ENCODE measurements around the gene MATN1. TPM values are rescaled to one million over a fixed set of nuclear protein-coding genes. Genes with fewer than 3 reads are reported as not detected.

MATN1 gene
- total RNA-seq, 1 donor from 2014 or later: 0.31 TPM

DNA sequence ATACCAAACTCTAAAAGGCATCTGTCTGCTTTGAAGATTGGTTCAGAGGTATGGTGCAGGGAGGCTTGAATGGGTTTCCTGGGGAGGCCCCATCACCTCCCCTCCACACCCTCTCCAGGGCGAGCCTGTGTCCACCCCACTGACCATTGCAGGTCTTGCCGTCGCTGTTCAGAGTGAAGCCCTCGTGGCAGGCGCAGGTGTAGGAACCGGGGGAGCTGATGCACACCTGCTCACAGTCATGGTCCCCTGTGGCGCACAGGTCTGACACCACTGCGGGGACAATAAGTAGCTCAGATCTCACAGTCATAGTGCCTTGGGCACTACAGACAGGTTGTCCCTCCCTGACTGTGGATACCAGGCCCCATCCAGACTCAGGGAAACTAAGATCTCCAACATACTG is 6.7 kb downstream of the MATN1 start:
- DNase-seq: no peak

DNA sequence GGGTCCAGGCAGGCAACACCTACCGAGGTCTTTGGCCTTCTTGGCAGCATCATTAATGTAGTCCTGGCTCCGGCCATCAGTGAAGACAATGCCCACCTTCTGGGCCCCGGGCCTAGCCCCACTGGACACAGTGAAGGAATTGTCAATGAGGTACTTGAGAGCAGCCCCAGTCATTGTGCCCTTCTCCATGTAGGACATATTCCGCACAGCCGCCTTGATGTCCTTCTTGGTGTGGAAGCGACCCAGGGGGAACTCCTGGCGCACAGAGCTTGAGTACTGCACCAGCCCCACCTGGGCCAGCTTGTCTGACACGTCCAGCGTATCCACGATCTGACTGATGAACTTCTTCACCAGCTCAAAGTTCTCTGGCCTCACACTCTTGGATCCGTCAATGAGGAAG is 7.5 kb downstream of the MATN1 start:
- no peak for DNase-seq

DNA sequence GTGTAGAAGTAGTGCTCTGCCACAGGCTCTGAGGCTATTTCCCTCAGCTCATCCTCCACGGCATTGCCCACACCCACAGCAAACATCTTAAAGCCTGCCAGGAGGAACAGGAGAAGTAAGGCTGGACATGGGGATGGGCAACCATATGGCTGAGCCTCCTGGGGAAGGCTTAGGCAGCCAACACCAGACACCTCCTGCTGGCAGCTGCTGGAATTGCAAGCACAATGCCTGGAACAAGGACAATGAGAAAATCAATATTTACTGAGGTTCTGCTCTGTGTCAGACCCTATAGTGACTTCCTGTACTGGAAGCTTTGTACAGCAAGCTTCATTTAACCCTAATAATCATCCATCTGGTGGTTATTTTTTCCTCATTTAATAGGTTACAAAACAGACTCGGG is 8.2 kb downstream of the MATN1 start:
- DNase-seq: no peak

DNA sequence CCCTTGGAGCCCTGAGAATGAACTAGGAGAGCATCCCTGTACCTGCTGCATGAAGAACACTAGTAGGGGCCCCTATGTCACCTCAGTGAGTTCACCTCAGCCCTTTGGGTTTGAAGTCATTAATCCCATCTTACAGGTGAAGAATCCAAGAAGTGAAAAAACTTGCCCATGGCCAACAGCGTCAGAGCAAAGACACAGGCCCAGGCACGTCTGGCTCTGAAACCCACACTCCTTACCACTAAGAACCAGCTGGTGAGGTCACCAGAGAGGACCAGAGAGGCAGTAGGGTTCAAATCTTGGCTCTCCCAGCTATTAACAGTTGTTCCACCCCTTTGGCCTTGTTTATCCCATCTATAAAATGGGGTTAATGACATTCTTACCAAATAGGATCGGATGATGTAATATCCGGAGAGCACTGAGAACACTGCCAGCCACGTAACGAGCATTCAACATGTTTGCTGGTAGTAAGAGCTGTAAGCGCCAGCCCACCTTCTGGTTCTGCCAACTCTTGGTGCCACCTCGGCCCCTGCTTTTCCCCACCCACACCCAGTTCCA is 8.8 kb downstream of the MATN1 start:
- DNase-seq: no peak

DNA sequence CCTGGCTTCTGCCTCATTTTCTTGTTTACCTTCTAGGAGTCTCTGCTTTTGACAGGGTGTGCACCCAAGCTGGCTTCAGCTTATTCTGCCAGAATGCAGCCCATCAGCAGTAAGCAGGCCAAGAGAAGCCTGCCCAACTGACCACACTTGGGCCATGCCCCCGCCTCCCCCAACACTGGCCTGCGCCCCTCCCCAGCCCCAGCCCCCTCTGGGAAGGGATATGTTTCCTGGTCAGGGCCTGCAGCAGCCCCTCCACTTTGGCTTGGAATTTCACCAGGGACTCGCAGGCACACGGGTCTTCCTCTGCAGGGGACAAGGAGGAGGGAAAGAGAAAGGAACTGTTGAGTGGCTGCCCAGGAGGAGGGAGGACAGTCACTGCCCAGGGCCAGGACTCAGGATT is 9.4 kb downstream of the MATN1 start:
- DNase-seq: no peak

DNA sequence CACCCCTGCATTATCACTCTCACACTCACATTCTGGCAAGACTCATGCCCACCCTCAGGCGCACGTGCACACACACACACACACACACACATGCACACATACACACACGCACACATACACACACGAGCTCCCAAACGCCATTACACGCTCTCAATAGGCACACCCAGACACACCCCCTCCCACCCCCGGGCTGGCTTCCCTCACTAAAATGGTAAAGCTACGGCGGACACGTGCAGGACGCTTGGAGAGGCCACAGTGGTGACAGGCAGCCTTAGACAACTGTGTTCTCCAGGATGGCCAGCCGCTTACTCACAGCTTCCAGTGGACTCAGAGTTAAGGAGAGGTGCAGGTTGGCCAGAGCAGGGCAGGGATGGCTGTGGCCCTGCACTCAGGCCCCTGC is 10.1 kb downstream of the MATN1 start:
- no peak for DNase-seq

DNA sequence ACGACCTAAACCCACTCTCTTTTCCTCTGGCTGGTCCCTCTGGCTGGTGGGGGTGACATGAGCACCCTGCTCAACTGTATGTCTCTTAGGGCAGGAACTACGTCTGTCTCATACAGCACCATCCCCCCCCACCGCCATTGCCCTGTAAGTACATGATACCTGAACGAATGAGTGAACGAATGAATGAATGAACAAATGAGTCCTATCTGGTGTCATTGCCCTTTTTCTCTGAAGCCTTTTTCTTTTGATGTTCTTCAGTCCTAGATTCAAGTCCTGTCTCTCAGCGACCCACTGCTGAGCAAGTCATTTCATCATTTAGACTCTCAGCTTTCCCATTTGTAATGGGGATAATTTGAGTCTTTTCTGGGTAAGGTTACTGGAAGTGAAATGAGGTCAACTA is 10.8 kb downstream of the MATN1 start:
- no peak for DNase-seq

DNA sequence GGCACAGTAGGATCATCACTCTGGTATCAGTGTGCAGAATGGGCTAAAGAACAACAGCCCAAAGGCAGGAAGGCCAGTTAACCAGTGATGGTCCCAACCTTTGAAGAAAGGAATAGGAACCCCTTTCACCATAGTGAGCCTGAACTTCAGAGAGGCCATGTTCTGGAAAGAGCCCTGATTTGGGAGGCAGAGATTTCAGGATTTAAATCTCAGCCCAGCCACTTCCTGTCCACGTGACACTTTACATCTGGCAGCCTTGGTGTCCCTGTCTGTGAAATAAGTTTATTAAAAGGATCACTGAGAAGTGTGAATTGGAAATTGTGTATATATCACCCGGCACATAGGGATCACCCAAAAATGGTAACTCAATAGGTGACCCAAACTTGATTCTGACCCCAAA is 13.0 kb downstream of the MATN1 start:
- no peak for DNase-seq

DNA sequence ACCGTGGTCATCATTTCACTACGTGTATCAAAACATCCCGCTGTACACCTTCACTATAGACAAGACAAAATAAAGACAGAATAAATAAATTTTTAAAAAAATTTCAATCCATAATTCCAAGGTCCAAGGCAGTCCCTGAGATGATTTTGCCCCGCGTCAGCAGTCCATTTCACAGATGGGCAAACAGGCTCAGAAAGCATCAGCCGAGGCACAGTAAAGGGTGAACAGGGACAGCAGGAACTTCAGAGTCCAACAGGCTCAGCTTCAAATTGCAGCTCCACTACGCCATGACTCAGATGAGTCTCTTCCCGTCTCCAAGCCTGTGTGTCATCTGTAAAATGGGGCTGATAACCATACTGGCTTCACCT is 15.0 kb downstream of the MATN1 start:
- no peak for DNase-seq

DNA sequence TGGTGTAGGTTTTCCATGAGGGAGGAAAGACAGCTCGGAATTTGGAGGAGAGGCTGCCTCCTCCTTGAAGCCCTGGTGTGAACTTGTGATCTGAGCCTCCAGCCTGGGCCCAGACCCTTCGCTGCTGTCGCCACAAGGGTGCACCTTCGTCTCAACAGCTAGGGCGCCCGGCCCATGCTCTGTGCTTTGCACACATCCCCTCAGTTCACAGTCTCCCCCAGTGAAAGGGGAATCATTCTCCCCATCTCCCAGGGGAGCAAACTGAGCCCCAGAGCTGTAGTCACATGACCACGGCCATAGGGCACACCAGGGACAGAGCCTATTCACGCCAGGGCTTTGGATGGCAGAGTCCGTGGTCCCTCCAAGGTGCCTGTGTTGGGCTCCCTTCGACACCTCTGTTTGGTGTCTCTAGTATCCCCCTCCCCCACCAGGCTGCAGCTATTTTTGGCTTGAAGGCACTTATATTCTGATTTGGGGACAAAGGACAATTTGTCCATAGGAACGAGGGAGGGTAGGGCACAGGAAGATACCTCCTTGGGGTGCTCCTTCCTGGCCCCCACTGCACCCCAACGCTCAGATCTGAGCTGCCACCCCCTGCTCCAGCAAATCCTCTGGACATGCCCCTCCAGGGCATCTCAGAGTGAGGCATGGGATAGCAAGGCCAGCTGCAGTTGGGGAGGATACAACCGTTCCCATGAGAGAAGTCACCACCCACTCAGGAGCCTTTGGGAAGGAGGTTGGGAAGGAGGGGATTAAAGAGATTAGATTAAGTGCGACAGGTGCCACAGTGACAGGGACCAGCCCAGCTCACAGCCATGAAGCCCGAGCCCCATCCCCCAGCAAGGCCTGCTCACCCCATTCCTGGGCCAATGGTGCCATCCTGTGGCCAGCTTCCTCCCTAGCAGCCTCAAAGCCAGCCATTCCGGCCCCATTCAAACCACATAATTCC is 15.7 kb downstream of the MATN1 start:
- DNase-seq: peak; percentile 70

DNA sequence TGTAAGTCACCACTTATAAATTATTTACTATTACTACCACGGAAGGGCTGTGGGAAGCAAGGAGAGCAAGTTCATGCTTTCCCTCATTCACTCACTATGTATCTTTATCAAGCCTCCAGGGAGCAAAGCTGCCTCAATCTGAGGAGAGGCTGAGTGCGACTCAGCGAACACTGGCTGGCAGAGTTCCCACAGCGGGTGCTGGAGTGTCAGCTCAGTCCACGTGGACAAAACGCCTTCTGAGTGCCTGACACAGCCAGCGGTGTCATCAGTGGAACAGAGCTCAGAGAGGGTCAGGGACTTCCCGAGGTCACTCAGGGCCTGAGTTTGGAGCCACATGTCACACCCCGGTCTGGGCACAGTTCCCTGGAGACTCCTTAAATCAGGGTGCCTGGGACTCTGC is 16.9 kb downstream of the MATN1 start:
- DNase-seq: peak; percentile 25

DNA sequence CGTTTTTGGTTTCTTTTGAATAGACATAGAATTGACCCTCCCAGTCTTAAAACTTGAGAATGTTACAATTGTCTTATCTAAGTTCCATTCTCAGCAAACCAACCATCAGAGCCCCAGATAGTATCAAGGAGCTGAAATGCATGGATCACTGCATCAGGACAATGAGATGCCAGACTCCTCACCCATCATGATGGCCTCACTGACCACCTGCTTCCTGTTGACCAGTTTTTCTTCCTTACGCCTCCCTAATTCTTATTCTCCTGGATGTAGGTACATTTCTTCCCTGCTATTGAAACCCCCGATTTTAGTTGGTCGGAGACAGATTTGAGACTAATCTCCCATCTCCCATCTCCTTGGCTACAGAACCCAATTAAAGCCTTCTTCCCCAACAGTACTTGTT is 17.7 kb downstream of the MATN1 start:
- no peak for DNase-seq

DNA sequence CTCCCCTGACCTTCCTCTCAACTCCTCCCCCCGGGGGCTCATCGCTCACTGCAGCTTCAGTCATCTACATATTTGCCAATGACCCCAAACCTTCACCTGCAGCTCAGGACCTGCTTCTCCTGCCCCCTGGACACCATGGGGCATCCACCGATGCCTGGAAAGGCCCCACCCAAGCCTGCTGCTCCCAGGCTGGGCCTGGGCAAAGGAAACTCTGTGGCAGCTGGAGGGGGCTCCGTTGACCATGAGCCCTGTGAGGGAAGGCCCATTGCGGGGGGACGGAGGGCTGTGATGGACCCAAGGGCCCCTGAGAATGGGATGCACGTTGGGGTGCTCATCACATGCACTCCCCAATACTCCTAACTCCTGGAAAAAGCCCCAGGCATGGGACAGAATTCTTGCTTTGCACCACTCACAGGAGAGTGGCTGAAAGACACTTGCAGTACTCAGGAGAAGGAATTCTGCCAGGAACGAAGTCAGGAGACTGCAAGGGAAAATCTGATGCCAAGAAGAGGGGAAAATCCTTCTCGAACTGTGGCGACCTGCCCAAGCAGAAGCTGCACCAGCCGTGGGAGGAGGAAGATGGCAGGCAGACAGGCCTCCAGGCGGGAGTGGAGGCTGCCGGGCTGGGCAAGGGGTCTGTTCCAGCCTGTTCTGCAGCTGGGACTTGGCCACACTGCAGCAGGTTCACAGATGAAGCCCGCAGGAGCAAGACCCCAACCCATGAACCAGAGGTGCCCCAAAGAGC is 18.4 kb downstream of the MATN1 start:
- DNase-seq: no peak

DNA sequence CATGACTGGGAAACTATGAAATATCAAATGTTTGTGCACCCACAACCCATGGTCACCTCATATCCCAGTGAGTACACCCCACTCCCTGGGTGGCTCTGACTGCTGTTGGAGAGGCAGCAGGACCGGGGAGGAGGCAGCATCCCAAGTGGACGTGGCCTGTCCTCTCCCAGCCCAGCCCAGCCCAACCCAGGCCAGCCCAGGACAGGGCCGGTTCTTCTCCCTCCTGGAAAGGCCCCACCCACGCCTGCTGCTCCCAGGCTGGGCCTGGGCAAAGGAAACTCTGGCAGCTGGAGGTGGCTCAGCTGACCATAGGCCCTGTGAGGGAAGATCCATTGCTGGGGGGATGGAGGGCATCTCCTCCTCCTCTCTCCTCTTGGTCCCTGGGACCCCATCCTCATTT is 19.1 kb downstream of the MATN1 start:
- DNase-seq: no peak

DNA sequence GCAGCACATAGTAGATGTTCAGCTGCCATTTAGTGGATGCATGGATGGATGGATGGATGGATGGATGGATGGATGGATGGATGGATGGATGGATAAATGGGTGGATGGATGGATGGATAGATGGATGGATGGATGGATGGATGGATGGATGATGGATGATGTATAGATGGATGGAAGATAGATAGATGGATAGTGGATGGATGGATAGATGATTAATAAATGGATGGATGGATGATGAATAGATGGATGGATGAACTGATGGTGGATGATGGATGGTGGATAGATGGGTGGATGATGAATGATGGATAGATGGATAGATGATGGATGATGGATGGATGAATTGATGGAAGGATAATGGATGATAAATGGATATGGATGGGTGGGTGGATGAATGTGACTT is 20.6 kb downstream of the MATN1 start:
- no peak for DNase-seq

DNA sequence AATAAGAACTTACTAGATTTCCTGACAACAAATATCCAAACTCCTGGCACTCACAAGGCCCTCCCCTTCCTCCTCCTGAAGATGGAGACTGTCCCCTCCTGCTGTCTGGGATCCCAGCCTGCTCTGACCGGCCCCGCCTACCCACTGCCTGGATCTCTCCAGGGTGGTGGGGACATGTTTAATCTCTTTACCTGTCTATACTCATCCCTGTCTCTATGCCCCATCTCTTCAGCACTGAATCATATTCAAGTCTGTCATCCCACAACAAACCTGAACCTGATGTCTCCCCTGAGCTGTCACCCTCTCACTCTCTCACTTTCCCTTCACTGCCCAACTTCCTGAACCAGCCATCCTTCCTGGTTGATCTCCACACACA is 22.1 kb downstream of the MATN1 start:
- DNase-seq: no peak

DNA sequence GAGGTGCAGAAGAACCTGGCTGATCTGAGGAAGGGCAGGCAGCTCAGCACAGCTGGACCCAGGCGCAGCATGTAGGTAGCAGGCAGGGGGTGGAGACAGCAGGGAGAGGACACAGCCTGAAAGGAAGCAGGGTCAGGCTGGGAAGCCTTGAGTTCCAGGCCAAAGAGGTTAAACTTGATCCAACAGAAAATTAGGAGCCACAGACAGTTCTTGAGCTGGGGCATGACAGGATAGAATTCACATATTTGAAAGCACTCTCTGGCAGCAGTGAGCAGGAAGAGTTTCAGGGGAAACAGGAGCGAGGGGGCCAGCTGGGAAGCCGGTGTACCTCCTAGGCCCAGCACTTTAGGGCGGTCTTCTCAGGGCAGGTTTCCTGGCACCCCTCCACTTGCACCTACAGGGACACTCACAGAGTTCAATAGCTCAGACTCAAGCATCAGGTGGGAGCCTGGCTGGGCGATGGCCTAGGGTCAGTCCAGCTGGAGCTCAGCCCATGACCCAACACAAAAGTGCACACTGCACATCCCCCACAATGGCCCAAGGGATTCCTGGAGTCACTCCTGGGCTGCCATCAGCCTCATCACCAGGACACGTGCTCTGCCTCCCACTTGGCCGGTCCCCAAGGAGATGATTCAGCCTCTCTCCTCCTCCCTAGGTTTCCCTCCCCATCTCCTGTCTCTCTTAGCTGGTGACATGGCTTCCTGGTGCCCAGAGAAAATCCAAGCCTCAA is 22.7 kb downstream of the MATN1 start:
- peak; percentile 44 for DNase-seq

DNA sequence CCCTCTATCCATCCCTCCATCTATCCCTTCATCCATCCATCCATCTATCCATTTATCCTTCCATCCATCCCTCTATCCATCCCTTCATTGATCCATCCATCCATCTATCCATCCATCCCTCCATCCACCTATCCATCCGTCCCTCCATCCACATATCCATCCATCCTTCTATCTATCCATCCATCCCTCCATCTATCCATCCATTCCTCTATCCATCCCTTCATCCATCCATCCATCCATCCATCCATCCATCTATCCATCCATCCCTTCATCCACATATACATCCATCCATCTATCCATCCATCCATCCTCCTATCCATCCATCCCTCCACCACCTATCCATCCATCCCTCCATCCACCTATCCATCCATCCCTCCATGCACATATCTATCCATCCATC is 23.6 kb downstream of the MATN1 start:
- DNase-seq: no peak

DNA sequence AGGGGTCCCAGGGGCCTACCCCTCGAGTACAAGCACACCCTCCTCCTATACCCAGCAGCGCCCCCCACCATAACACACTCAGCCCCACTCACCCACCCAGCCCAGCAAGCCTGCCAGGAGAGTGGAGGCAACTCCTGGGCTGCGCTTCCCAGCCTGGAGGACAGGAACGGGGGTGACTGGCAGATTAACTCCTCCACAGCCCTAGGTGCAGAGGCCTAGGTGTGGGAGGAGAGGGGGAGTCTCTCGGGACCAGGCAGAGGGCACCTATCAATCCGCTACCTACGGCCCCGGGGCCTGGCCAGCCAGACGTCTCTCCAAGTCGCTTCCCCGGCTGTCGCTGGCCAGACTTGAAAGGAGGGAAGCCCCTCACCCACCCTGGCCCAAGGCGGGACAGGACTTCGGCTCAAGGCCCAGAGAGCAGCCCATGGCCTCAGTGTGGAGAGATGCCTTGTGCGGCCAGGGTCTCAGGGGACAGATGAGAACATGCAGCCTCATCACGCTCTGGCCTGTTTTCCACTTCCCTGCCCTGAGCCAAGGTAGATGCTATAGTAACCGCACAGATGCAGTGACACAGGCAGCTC is 24.9 kb downstream of the MATN1 start:
- no peak for DNase-seq

DNA sequence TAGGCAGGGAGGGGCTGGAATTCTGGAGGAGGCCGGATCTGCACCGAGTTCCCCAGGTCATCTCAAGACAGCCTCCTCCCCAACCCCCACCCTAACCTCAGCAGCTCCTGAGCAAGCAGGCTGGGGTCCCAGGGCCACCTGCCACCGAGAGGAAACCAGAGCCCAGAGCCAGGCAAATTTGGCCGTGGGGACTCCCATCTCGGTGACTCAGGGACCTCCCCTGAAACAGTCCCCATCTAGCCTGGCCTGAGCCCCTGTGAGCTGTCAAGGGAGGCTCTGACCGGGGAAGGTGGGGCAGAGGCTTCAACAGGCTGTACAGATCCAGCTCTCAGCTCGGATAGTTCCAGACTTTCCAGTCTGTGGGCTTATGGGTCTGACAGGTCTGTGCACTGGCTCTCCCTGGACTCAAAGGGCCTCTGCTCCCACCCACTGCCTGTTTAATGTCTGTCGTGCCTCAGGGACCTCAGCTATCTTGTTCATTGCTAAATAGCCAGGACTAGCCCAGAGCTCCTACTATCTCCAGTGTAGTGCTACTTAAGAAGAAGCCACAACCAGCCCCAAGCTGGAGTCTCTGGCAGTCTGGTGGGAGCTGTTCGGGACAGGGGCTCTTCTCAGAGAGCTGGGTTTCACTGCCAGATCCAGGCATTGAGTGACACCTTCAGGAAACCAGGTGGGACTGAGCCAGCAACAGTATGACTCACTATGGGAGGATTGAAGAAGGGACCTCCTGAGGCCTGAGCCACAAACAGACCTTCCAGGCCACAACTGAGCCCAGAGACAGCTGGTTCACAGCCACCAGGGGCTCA is 25.6 kb downstream of the MATN1 start:
- DNase-seq: no peak

DNA sequence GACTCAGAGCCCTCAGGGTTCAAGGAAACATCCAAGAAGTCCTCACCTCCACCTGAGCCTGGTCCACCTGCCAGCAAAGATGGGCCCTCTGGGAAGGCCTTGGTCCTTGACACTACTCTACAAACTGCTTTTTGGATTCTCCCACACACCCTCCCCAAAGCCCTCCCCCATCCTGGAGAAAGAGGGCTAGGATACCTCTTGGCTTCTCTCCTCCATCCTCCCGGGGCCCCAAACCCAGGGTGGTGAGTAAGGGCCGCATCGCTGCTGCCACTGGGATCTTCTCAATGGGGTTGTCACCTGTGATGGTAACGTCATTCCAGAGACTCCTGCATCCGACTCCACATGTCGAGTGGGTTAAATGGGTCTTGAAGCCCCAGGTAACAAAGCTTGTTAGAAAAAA is 26.6 kb downstream of the MATN1 start:
- DNase-seq: no peak

DNA sequence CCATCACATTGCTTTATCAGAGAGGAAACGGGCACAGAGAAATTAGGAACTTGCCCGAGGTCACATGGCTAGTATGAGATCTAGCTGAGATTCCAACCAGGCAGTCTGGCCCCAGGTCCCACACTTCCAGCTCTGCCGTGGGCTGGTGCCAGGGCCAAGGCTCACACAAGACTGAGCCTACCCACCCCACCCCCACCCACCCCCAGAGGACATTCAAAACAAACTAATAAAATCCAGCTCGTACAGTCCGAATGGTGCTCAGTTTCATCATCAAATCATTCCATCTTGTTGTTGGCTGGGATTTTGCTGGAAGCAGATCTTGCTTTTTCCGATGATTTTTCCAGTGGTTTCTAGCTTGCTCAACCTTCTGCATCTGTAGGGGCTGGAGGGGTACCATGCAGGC is 27.9 kb downstream of the MATN1 start:
- no peak for DNase-seq
